NCI-H1105 (cell line): ENCODE data around the gene SUGCT.

Experiments used
- DNase-seq: peaks from one replicate; lab custom pipeline; 2025; lab: John Stamatoyannopoulos, UW

Gene SUGCT

GRCh38 chr7:40470091-40470592 lies 335.3 kb downstream of the SUGCT start:
- no peak for DNase-seq

DNA sequence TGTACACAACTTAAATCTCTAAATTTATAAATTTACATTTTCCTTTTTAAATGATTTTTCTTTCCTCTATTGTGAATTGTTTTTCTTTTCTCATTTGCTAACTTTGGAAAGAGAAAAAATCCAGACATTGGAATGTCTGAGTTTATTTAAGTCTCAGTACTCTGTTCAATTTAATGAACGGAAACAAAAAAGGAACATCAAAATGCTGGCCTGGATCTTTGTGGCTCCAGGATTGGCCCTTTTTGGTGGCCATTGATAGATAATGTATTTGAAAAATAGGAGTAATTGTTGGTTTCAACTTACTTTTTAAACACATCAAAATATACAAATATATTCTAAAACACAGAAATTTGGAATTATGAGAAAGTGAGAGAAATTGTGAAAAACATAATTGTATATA lies 336.0 kb downstream of the SUGCT start:
- no peak for DNase-seq

GRCh38 chr7:40471891-40472290 lies 337.1 kb downstream of the SUGCT start:
- DNase-seq: no peak

DNA sequence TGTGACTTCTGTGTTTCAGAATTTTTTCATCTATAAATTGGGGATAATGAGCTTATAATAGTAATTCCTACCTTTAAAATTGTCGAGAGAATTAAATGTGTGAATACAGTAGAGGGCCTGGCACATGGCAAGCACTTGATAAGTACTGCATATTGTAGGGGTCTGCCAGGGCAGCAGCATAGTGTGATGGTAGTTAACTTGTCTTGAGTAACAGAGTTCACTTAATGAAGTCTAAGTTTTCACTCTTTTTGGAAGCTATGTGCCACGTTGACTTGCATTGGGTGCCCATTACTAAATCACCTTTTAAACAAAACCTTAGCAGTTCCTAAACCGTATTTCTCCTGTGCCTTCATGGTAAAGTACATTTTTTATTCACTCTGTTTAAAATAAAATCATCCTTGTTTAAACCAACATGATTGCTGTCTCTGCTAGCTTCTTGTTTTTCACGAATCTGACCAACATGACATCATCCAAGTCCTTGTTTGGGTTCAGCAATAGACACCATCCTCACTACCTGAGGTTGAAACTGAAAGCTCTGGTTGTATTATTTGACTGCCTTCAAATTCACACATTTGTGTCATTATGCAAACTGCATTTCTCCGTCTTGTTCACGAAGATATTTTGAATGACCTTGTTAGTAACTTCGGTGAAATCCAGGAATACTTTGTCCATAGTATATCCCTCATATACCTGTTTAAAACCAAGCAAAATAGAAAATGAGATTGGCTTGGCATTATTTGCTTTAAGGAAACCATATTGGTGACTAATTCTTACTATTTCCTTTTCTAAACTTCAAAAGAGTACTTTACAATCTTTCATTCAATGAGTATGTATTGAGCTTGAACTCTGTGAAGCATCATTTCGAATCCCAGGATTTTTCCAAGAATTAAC lies 340.2 kb downstream of the SUGCT start:
- DNase-seq: no peak

DNA sequence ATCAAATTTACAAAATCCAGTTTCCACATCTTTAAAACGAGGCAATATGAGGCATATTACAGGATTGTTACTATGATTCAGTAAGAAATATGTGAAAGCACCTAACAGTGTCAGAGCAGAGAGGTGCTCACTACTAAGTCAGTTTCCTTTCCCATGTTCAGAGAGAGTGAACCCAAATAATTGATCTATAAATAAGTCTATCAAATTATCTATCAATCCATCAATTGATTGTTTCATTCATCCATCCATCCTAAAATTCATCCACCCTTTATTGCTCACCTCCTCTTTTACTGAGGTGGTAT lies 340.8 kb downstream of the SUGCT start:
- DNase-seq: no peak

- DNase-seq: no peak
Observed at GRCh38 chr7:40477094-40477493, 342.3 kb downstream of the SUGCT start.

DNA sequence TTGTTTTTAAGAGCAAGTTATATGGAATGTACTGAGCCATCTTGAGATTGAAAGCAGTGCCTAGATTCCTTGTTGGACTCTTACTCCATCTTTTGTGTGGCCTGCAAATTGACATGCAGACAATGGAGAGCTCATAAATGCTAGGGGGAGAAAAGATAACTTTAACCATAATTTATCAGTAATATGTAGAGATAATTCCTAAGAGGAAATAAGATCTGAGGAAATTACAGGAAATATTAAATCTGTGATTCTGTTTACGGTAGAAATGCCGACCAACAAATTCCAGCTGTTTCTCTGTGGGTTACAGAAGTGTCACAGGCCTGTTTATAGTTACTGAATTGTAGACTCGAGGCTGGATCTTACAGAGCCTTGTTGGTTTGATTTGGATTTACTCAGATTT lies 348.0 kb downstream of the SUGCT start:
- no peak for DNase-seq

DNA sequence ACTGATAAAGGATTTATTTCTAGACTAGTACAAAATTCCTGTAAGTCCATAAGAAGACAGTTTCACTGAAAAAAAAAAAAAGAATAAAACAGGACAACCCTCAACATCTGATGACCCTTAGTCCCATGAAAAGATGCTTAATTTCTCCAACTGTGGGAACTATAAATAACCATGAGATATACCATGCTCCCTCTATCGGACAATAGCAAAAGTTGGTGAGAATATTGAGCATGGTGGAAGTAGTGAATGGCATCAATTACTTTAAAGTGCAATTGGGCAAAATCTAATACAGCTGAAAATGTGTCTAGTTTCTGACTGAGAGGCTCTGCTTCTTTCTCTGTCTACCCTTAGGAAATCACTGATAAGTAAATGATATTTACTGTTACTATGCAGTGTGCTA lies 348.8 kb downstream of the SUGCT start:
- no peak for DNase-seq

- DNase-seq: no peak
Observed at GRCh38 chr7:40489844-40490602, 355.2 kb downstream of the SUGCT start.

DNA sequence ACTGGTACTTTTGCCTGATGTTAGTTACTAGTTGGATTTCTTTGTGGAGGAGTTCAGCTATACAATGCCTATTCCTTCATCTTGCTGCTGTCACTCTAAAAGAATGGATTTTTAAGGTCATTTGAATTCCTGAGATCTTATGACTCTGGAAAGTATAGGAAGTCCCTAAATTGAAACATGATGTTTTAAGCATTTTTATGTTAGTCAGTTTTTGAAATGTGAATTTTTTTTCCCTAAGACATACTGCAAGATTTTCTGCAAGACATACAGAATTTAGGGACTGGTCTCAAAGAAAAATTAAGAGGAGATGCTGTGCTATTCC lies 355.8 kb downstream of the SUGCT start:
- no peak for DNase-seq

DNA sequence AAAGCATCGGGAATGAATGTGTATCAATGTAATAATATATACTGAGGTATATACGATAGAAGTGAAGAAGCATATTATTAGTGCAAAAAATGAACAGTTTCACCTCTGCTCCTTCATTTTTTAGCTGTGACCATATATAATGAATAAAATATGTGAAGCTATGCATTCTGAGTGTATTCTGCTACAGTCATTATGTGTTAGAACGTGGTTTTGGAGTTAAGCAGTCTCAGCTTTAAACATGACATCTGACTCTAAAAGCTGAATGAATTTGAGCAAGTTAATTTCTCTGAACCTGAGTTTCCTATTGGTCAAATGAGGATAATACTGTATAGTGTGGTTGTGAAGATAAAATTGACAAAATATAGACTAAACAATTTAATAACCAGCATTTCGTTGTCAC lies 358.1 kb downstream of the SUGCT start:
- no peak for DNase-seq

DNA sequence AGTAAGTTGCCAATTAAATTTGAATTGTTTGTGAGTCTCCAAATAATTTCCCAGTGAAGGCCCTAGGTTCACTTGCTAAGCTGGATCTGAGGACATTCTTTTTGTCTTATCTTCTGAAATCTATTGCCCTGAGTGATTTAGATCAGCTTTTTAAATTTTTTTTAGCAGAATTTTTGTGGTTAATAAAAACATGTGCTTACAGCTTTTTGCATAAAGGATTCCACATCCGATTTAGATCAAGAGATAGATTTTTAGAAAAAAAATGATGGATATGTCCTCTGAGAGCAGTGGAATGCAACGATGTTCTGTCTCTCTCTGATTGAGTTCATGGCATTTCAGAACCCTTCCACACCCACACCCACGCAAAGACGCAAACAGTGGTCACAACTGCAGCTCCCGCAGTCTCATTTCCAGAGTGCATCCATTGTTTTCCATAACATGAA lies 358.8 kb downstream of the SUGCT start:
- no peak for DNase-seq

DNA sequence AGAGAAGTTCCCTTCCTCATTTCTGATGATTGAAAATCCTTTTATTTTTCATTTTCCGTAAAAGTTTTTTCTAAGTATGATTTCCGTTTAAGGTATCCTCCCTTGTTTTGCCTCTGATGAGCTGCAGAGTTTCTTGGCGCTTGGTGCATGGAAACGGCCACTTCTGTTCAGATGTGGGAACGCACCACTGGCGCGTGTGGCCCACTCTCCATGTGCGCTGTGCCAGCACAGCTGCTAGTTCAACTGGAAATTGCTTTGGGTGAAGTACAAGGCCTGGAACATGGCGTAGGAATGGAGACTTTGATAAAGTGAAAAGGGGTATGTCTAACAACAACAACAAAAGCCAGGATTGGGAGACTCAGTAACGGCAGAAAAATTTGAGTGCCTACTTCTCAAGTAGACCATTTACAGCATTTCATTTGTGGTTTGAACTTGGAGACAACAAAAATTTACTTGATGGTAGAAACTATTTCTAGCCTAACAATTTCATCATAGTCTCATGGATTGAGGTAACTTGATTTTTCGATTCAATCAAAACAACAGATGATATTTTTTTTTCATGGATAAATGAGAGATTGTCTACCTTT lies 364.2 kb downstream of the SUGCT start:
- DNase-seq: no peak

DNA sequence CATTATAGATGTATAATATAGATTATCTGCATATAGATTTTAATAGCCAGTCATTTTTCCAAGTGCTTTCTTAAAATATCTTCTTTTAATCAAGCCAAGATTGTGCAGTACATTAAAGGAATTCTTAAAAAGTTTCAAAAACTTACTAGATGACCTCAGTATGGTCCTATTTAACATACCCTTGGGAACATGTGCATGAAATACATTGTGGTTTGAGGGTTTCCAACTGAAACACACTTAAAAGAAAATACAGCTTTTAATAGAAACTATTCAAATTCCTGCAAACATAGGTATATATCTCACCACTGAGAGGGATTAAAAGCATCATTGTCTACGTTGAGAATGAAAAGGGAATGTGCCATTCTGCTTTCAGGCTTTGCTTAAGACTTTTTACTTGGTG lies 364.9 kb downstream of the SUGCT start:
- DNase-seq: no peak

DNA sequence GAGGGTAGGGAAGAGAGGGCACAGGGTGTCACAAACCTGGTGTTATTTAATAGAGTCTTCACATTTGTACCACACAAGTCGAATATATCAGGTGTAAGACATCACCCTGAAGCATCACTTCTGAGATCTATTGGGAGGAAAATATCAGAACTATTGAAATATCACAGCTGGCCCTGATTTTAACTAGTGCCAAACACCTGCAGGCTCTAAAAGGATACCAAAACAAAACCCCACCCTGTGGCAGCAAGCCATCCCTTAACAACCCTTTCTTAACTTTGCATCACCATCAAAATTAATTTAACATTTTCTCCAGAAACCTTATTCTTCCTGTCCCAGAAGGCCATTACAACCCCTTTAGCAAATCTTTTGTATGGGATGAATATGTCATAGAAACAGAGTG lies 365.4 kb downstream of the SUGCT start:
- DNase-seq: no peak

DNA sequence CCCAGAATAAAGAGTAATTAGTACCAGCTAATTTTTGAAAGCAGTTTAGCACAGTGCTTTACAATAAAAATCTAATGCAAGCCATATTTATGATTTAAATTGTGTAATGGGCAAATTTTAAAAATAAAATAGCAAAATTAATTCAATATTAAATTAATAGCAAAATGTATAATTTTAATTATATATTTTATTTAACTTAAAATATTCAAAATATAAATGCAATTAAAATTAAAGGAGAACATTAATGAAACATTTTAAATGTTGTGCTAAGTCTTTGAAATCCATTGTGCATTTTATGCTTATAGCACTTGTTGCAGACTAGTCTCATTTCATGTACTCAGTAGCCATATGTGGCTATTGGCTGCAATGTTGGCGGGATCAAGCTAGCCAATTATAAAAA lies 367.6 kb downstream of the SUGCT start:
- DNase-seq: no peak

GRCh38 chr7:40506158-40506557 lies 371.4 kb downstream of the SUGCT start:
- no peak for DNase-seq

- no peak for DNase-seq
Observed at GRCh38 chr7:40507166-40507565, 372.4 kb downstream of the SUGCT start.

GRCh38 chr7:40509287-40509996 lies 374.6 kb downstream of the SUGCT start:
- DNase-seq: no peak

GRCh38 chr7:40516376-40516775 lies 381.6 kb downstream of the SUGCT start:
- DNase-seq: no peak

DNA sequence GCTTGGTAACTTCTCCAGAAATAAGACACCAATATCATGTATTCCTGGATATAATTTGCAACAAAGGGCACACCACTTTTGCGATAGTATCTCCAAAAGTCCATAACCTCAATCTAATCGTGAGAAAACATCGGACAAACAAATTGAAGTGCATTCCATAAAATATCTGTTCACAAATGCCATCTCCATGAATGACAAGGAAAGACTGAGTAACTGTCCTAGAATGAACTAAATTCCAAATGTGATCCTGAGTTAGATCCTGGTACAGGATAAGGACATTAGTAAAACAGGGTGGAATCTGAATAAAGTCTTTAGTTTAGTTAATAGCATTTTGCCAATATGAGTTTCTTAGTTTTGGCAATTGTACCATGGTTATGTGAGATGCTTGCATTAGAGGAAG lies 384.2 kb downstream of the SUGCT start:
- DNase-seq: no peak

DNA sequence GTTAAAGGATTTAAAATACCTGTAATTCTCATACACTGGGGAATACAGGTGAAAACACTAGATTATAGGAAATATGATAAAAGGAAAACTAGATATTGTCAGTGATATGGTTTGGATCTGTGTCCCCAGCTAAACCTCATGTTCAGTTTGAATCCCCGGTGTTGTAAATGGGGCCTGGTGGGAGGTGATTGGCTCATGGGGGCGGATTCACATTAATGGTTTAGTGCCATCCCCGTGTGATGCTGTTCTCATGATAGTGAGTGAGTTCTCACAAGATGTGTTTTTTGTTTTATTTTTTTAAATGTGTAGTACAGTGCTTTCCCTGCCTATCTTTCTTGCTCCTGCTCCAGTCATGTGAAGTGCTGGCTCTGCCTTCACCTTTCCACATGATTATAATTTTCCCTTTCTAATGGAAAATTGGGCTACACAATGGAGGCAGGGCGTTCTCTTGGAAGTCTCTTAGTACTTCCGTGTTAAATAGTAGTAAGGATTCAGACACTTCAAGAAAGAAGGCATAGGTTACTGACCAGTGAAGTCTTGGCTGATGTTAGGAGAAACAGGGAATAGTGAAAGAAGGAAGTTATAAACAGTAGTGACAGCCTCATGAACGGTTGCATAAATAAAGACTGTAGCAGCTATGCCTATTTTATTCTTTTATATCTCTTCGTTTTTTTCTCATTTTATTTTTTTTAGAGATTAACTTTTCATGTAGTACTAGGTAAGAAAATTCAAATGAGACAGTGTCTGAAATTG lies 386.4 kb downstream of the SUGCT start:
- DNase-seq: no peak
